HUDEP-2 (cell line): ENCODE data around the gene SLC25A15.

Experiments used
- DNase-seq, 76 experiments: peaks; one replicate each; lab custom pipeline; 2025; ENCODE audit not compliant: unreplicated experiment in 76 of 76; lab: John Stamatoyannopoulos, UW

The SLC25A15 gene

DNA sequence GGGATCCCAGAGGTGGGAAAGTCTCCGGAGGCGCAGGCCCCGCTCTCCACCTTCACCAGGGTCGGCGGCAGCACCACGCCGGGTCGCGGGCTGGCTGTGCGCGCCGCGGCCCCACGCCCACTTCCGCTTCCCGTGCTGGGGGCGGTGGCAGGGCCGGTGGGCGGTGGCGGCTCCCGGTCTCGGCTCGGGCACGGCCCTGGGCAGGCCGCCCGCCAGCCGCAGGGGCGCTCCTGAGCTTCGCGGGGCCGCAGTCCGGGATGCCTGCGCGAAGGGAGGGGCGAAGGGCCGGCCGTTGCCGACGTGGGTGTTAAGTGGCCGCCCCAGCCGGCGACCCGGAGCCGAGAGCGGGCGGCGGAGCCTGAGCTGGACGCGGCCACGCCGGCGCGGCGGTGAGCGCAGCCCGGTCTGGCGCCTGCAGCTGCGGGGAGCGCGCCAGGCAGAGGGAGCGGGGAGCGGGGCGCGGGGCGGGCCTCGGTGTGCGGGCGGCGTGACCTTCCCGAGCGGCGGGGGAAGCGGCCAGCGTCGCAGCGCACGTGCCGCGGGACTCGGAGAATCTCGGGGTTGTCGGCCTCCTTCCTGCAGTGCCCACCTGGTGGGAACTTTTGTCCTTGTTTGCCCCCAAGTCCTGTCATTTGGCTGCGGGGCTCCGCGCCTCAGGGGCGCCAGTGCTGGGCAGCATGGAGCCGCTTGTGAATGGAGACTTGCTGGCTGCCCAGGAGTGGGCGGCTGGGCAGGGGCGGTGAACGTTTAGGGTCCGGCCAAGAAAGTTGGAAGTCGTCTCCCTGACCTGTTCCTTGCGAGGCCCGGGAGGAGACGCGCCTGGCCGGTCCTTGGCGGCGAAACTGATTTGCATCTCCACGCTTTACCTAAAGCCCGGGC is at the start of gene SLC25A15:
Gene SLC25A15, plus strand, starts transcription at position 337 of the 879 bp plus-strand sequence. CDS start 3,616 bp downstream, outside the sequence.
- DNase-seq = peak in 72 of 76 experiments; percentile 12 to 84 (median 66)

DNA sequence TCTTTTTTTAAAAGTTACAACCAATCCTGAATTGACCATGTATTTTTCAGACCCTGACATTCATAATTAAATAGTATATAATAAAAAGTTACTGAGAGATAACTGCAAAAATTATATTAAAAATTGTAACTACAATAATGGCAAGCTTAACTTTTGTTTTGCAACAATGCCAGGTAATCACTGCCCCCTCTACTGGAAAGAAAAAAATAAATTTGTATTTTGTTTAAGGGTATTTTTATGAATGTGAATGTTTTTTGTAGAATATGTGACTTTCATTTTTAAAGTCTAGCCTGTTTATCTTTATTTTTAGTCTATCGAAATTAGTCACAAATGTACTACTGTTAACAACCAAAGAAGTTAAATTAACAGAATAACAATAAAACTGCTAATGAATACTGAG is 40.1 kb upstream of the SLC25A15 start:
- no peak for DNase-seq

DNA sequence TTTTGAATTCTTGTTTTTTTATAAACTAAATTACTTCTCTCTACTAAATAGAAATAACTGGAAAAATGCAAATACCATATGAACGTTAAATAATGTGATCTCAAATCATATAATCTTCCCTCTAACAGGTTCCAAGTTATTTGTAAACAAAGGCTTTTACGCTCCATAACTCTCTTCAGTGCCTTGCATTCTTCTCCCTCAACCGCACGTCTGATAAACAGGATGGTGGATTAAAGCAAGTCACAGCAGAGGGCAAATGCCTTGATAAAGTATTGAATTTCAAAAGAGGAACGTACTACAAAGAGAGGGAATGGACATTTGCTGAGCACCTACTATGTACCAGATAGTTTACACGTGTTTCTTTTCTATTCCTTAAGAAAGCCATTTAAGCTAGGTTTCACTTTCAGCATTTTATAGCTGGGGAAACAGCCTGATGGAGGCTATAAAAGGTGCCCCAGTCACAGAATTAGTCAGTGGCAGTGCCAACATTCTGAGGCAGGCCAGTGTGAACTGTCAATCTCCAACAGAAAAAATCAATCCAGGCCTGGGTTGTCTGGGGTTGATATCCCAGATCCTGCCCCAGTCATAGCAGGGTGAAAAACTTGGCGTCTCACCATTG is 34.2 kb upstream of the SLC25A15 start:
- no peak for DNase-seq

DNA sequence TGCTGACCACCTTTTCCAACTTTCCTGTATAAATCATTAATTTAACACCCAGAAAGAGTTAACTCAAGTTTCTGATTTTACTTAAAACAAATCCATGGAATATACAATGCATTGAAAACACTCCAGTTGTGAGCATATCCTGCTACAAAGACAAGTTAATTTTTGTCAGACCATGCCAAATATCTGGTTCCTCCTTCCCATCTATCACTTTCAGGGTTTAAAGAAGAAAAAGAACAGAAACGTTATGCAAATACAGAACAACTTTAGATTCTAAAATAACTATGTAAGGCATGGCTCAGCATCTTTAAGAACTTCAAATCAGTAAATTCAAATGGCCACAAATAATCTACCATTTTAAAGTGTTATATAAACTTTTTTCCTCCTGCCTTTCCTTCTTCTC is 33.4 kb upstream of the SLC25A15 start:
- DNase-seq = no peak

DNA sequence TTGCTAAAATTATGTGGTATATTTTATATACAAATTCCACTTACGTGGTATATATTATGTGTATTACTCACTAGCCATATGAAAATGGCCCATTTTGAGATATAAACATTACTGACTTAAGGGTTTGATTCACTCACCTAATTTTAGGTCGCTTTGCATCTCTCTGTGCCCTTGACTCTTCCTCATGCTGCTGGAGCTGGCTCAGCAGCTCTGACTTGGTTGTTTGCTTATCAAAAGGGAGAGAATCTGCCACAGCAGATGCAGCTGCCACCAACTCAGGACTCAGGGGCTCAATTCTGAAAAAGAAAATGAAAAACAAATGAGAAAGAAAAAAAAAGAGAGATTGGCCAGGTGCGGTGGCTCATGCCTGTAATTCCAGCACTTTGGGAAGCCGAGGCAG is 30.6 kb upstream of the SLC25A15 start:
- no peak for DNase-seq

DNA sequence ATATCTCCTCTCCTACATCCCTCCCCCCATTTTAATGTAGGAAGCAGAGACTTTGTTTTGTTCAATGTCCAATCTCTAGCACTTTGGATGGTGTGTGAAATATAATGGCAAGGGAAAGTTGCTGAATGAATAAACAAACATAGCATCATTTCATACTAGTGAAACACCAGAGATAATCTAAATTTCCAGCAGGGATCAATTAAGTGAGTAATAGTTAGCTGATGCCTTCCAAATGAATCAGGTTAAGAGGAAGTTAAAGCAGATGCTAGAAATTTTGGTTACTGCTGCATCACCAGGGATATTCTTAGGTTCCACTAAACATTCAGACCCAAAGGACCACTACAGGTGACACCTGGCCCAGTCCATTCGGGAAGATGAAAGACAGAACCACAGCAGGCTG is 26.6 kb upstream of the SLC25A15 start:
- DNase-seq = no peak

DNA sequence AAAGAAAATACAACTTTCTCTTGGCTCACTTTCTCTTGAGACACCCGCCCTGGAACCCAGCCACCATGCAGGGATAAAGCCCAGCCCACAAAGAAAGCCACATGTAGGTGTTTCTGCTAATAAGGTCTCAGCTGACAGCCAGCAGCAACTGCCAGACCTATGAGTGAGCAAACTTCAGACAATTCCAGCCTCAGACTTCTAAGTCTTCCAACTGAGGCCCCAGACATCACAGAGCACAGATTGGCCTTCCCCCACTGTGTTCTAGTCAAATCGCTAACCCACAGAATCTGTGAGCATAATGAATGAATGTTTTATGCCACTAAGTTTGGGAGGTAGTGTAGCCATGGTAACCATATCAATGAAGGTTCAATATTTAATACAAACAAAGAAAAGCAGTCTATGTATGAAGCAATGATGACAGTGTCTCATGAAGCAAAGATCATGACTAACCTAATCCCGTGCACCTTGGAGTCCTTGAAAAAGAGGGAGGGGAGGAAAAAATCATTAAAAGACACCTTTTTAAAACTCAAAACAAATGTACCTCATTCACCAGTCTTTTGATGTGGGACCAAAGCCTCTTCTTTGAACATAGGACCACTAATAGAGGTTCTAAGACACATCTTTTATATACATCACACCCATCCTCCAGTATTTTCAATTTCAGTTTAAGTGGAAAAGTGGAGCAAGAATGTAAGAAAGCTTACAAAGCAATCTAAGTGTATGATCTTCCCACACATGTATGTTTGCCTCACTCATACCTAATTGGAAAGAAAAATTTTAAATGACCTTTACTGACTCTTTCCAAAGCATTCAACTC is 24.6 kb upstream of the SLC25A15 start:
- DNase-seq = peak in 45 of 76 experiments; percentile 1 to 64 (median 20)

DNA sequence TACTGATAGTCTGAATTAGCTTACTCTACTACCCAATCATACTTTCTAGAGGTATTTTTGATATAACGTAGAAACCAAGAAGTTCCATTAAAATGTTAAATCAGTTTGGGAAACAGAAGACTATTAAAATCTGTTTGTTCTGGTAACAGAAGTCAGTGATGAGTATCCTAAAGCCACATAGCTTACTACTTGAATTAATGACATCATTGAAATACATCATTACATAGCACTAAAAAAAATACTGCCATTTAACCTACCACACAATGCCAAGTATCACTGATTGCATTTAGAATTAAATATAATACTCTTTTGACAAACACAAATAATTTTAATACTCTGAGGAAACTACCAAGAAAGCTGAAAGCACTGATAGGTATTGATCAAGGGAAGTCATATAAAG is 23.8 kb upstream of the SLC25A15 start:
- DNase-seq = no peak

DNA sequence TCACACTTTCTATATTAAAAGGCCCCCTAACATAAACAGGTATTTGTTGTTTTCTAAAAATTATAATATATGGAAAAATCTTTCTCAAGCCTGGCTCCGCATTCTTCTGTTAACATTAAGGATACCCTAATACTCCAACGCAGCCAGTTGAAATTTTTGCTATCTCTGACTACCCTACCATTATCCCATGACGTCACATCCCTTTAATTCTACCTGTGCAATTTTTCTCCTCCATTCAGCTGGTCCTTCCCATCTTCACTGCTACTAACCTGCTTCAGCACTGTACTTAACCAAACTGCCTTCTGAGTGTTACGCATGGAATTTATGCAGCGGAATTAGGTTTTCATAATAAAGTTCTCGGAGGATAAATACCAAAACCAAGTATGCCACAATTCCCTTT is 19.4 kb upstream of the SLC25A15 start:
- DNase-seq = no peak

DNA sequence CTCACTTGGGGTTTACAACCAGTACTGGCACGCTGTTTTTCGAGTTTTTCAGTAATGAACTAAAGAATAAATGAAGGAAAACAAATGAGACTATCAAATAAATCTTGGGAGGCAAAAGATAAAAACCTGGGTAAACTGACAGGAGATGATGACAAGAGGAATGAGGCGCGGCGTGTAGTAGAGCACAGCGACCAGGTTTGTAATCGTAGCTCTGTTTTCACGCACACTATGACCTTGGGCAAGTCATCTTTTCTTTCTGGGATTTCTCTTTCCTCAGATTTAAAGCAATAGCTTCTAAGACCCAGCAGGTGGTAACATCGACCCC is 18.8 kb upstream of the SLC25A15 start:
- no peak for DNase-seq

DNA sequence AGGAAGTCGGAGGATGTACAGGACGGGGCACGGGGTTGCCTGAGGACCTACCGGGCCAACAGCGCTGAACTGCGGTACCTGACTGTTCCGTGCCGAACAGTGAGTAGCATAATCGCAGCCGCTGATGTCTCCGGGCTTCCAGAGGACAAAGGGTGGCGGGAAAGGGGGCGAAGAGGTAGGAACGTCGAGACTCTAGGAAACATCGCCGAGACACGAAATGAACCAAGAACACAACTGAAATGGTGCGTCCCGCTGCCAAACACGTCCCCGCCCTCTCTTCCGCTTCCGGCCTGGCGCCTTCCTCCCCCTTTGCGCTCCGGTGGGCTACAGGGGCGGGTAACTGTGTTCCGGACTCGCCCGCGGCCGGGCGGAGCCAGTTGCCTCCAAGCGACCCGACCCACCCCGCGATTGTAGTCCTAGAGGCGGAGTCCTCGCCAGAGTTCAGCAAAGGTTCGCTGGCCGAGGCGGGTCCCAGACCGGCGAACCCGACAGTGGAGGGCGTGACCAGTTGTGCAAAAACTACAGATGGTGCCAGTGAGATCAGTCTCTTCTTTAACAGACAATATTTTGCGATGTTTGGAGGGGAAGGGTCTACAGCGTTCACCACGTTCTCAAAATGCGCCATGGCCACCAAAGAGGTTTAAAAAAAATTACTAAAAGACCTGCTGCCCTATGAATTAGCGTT is 18.3 kb upstream of the SLC25A15 start, which contains the start of gene MRPS31:
Gene MRPS31, minus strand, starts transcription at position 257 of the 685 bp plus-strand sequence. Its CDS starts 54 bp downstream, at position 203.
- peak in 75 of 76 experiments; percentile 63 to 98 (median 94) for DNase-seq

DNA sequence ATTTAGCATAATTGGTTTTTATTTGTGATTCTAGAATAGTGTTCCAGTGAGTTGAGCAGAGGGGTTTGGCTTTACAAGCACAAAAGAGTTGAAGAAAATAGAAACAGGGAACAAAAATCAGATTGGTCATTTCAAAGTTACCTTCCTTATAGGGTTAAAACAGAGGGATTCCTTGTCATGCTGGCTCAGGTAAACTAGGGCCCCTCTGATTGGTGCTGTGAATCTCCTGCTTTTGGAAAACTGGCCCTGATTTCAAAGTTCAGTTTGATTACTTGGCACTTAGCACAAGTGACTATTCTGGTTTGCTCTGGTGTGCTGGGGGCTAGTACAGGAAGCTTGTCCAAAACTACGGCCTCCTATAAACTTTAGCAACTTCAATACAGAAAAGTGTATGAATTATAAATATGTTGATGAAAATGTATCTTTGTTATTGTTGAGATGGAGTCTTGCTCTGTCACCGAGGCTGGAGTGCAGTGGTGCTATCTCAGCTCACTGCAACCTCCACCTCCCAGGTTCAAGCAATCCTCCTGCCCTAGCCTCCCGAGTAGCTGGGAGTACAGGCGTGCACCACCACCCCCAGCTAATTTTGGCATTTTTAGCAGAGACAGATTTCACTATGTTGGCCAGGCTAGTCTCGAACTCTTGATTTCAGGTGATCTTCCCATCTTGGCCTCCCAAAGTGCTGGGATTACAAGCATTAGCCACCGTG is 16.5 kb upstream of the SLC25A15 start:
- no peak for DNase-seq

DNA sequence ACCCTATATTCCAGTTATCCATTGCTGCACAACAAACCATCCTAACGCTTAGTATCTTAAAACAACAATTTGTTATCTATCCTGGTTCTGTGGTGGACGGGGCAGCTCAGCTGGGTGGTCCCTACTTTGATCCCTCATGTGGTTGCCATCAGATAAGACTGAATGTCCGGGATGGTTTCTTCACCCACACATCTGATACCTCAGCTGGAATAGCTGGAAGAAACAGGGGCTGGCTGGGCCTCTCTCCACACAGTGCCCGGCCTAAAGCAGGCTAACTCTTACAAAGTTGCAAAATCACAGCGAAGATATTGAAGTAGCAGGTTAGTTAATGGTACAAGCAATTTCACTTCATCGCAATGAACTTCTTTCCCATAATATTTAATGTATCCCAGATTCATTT is 14.7 kb upstream of the SLC25A15 start:
- DNase-seq = no peak

DNA sequence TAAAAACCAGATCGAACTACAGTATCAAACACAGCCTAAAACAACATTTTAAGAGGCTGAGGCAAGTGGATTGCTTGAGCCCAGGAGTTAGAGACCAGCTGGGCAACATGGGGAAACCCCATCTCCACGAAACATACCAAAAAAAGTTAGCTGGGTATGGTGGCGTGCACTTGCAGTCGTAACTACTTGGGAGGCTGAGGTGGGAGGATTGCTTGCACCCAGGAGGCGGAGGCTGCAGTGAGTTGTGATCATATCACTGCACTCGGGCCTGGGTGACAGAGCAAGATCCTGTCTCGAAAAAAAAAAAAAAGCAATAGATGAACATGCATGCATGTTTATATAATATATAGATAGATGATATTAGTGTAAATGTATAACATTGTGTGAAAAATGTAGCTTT is 13.2 kb upstream of the SLC25A15 start:
- DNase-seq = no peak

DNA sequence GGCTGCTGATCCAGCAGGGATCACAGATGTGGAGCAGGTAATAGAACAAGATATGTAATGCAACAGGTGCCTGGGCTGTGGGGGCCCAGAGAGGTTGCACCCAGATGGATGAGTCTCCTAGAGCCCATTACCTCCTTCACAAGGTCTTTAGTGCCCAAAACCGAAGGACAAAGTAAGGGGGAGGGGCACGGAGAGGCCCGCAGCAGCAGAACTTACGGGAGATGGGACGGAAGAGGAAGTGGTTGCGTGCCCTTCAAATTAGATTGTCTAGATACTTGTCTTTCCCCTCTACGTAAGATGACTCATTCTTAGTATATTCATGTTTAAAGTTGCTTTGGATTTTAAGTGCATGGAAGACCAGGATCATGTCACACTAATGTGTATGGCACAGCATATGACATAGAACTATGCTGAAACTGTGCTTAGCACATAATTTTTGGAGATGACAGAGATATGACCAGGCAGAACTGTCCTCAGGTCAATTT is 12.7 kb upstream of the SLC25A15 start:
- peak in 36 of 76 experiments; percentile 6 to 60 (median 24) for DNase-seq

DNA sequence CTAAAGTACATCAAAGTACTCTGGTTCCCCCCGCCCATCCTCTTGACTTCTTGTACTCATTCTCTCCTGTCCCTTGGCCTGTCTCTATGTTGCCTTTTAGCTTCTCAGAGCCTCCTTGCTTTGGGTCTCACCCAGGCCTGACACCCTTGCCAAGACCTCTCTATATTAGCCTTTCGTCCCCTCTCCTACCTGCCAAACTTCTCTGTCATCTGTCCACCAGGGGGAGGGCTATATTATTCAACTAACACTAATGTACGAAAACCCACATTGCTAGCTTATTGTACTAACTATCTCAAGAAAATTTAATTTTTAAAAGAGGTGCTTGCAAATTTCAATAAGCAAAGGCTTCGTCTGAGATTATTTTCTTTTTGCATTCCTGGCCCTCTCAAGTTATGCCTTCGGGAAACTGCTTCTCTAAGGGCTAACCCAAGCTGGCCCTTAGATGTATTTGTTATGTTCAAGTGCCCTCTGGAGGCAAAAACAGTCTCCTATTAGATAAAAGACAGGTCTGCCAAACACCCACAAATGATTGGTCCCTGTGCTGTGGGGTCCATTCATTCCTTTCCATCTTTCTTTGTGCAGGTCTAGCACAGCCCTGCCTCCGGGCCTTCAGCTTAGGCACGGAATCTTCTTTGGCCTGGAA is 12.1 kb upstream of the SLC25A15 start:
- peak in 60 of 76 experiments; percentile 8 to 82 (median 42) for DNase-seq

DNA sequence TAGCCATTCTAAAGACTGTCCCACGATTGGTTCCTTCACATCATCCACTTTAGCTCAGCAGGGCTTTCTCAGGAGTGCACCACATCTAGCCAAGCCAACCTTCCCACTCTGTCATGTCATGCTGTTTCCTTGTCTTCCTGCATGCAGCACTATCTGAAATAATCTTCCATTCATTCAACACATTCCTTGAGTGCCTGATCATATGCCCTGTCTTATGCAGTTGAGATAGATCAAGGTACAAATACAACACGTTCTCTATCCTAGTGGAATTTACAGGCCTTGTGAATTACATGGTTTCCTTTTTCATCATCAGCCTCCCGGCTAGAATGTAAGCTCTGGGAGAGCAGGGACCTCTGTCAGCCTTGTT is 11.6 kb upstream of the SLC25A15 start:
- DNase-seq = no peak

DNA sequence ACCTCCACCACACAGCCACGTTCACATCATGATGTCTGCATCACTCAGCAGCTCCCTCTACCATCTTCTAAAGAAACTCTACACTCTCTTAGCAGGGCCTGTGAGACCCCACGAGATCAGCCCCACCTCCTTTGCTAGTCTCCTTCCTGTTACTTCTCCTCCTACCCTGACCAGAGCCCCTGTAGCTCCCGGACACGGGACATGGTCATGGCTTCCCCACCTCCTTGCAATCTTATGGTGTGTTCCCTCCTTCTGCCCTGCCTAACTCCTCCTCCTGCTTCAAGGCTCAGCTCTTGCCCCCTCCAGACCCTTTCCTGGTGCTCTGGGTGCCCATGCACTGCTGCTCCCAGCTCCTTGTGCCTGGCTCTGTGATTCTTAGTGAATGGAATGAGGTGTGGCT is 10.4 kb upstream of the SLC25A15 start:
- no peak for DNase-seq

DNA sequence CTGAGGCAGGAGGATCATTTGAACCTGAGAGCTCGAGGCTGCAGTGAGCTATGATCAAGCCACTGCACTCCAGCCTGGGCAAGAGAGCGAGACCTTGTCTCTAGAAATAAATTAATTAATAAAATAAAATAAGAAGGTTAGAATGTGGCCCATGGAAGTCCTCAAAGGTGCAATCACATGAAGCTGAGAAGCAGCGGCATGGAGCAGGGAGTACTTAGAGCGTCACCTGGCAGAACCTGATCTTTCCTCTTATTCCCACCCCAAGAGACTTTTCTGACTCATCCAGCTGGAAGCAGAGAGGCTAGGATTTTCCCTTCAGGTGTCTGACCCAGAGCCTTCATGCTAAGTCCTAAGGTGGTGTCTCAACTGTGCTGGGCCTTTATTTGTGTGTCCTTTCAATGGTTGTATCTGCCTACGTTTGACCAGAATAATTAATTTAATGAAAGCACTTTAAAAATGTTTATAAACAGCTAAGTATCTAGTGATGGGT is 9.6 kb upstream of the SLC25A15 start:
- no peak for DNase-seq
